GM12865 (cell line): Measurements from ENCODE around the gene PDCD10.

ENCODE experiments used
- DNase-seq: peaks from one replicate; pipeline ENCODE4 v3.0.0; 2010; ENCODE audit warnings: low read depth
- H3K4me3 ChIP-seq: 2 replicates; pipeline ENCODE4 v1.5.1; 2011; ENCODE audit warnings: mild to moderate bottlenecking, low read depth, low read length, control low read depth
- TF ChIP-seq, protein P1 (sequence below): IDR thresholded peaks from 2 replicates; pipeline ENCODE4 v1.5.1; 2011; ENCODE audit warnings: low read length, control low read depth, low read depth, inconsistent platforms; ENCODE audit not compliant: insufficient read depth; ENCODE audit errors: missing control alignments

Gene PDCD10

DNA sequence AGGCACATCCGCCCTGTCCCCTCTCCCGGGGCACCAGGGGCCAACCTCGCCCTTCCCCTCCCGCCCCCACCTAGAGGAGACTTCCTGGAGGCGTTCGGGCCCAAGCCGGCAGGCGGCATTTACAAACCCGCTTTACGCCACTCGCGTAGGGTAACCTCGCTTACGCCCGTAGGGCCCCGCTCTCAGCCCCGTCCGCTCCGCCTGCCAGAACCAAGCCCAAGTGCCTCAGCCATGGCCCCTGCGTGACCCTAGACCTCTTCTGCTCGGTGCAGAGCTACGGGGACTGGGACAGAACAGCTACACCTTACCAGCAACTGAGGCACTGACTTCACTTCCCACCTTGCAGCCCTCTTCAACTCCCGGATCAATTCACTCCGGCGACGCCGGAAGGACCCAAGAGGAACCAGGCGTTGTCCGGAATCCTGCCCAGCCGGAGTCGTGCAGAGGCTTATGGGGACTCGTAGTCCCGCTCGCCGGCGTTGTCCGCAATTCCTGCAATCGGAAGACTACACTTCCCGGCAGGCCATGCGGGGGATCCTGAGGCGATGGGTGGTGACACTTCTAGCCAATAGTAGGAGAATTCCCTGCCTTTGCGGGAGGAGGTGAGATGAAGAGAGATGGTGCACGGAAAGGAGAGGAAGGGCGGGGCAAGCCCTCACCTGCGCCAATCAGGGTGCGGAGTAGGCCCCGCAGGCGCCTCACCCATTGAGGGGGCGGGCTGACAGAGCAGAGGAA lies at the start of gene PDCD10:
PDCD10 (minus strand) TSS at position 395 of the 735 bp plus-strand sequence. CDS start 14,735 bp downstream, outside the sequence.
- peak; percentile 99 for DNase-seq
- TF ChIP-seq, protein P1, sequence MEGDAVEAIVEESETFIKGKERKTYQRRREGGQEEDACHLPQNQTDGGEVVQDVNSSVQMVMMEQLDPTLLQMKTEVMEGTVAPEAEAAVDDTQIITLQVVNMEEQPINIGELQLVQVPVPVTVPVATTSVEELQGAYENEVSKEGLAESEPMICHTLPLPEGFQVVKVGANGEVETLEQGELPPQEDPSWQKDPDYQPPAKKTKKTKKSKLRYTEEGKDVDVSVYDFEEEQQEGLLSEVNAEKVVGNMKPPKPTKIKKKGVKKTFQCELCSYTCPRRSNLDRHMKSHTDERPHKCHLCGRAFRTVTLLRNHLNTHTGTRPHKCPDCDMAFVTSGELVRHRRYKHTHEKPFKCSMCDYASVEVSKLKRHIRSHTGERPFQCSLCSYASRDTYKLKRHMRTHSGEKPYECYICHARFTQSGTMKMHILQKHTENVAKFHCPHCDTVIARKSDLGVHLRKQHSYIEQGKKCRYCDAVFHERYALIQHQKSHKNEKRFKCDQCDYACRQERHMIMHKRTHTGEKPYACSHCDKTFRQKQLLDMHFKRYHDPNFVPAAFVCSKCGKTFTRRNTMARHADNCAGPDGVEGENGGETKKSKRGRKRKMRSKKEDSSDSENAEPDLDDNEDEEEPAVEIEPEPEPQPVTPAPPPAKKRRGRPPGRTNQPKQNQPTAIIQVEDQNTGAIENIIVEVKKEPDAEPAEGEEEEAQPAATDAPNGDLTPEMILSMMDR = no peak
- peak within 1 kb of the TSS; percentile 89 for H3K4me3 ChIP-seq

DNA sequence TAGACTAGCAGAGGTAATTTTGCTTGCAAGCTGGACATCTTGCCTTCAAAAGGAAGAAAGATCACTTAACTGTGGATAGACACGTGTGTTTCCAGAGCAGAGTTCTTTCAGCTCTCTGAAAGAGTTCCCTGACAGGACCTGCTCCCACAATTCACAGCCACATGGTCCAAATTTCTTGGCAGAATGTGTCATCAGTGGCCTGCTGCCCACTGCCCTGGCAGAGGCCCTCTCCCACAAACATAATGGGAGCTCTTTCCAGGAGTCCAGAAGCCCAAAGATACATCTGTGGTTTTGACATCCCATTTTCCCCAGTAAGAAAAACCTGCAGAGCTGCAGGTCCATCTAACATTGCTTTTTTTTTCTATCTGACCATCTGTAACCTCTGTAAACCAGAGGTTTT lies 49.1 kb upstream of the PDCD10 start:
- no peak overlapping the region for H3K4me3 ChIP-seq
- TF ChIP-seq, protein P1 = no peak
- no peak for DNase-seq

DNA sequence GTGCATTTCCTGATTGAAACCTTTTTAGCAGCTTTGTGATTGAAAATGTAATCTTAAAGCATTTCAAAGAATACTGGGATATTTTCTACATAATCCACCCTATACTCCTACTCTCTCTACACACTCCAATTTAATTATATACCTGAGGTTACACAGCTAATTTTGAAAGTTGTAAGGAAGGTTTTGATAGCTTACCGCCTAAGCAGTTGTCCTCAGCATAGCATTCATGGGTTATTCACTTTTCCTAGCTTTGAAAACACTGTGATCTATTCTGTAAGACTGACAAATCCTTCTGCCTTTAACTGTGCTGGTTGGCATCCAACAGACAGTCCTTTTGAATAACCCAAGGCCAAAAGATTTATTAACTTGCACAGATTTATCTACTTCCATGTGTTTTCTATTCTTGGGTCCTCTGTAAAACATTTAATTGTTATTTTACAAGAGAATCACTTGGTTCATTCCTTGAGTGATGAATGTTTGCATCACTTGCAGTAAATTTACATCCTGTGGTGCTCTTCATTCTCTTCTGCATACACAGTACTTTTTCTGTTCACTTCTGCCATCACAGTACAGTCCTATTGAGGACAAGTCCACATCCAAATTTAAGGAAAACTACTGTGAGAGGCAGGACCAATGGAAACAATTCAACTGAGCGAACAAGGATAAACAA lies 45.7 kb upstream of the PDCD10 start:
- DNase-seq = no peak
- TF ChIP-seq, protein P1 = no peak
- H3K4me3 ChIP-seq = no peak overlapping the region

GRCh38 chr3:167777356-167777755 lies 42.7 kb upstream of the PDCD10 start:
- no peak overlapping the region for H3K4me3 ChIP-seq
- TF ChIP-seq, protein P1 = no peak
- peak; percentile 24 for DNase-seq

GRCh38 chr3:167776066-167776685 lies 41.5 kb upstream of the PDCD10 start:
- no peak for DNase-seq
- no peak overlapping the region for H3K4me3 ChIP-seq
- TF ChIP-seq, protein P1 = no peak

DNA sequence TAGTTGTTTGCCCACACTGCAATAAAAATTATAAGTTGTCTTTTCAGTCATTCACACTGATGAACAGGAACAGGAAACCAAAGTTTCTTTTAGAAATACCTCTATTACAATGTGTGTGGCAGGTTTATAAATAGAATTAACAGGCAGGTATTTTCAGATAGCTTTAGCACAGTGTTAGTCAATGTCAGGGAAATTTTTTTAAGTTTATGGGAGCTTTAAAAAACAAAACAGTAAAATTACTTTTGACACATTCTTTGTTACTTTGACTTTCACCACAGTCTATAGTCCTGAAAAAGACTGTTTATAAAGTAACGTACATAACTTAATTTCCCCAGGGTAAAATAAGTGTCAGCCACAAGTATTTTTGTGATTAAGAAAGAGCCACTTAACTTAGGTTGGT lies 38.9 kb upstream of the PDCD10 start:
- peak; percentile 18 for DNase-seq
- TF ChIP-seq, protein P1 = no peak
- no peak overlapping the region for H3K4me3 ChIP-seq
